SK-N-SH (cell line): ENCODE data around the gene ADGRE2. TPM values are rescaled to one million over a fixed set of nuclear protein-coding genes. Genes with fewer than 3 reads are reported as not detected.

Source experiments
- CTCF ChIA-PET: fragments of 300-600, 350-600 bp; formaldehyde crosslinking; extraction: SDS; loops from one replicate; lab custom pipeline; 2021; lab: Yijun Ruan, JAX
- POLR2A ChIA-PET: fragments of 350-600 bp; sonication (Branson Sonifier 250); formaldehyde crosslinking; extraction: SDS; loops from one replicate; lab custom pipeline; 2020; ENCODE audit warnings: antibody characterized with exemption, inconsistent platforms; lab: Yijun Ruan, JAX
- DNase-seq: peaks from one replicate; pipeline ENCODE4 v3.0.0; 2012
- H2AFZ ChIP-seq: fragments of 200-600 bp; sonication (generic); 2 replicates; pipeline ENCODE4 v1.8.1; 2016; ENCODE audit warnings: antibody characterized with exemption, mild to moderate bottlenecking, low read depth
- H3F3A ChIP-seq: fragments of 200-600 bp; sonication (generic); replicated peaks from 2 replicates; pipeline ENCODE3; 2016; ENCODE audit warnings: antibody characterized with exemption, mild to moderate bottlenecking; ENCODE audit not compliant: insufficient read depth
- H3K27ac ChIP-seq, 2 experiments: fragments of 200-500 bp in 1 of 2; fragments of 200-600 bp in 1 of 2; sonication (Bioruptor generic) in 1 of 2; sonication (generic), shearing (Covaris generic) in 1 of 2; 2 replicates each; pipeline versions ENCODE4 v1.5.1 to v1.6.1; 2014 to 2016; ENCODE audit warnings: low read depth in 2 of 2, inconsistent platforms in 1 of 2, low read length in 1 of 2, mild to moderate bottlenecking in 1 of 2, mixed read lengths in 1 of 2
- H3K27me3 ChIP-seq: fragments of 200-600 bp; sonication (generic), shearing (Covaris generic); 2 replicates; pipeline ENCODE4 v1.6.1; 2016; ENCODE audit warnings: mixed run types; ENCODE audit not compliant: insufficient read depth
- H3K36me3 ChIP-seq, 2 experiments: fragments of 200-500 bp in 1 of 2; fragments of 200-600 bp in 1 of 2; sonication (Bioruptor generic) in 1 of 2; sonication (generic) in 1 of 2; replicated peaks in 1 of 2; 2 replicates each; pipeline versions ENCODE3 to v1.5.1; 2014 to 2016; ENCODE audit warnings: low read length in 1 of 2, mild to moderate bottlenecking in 1 of 2; ENCODE audit not compliant: insufficient read depth in 2 of 2, control insufficient read depth in 1 of 2
- H3K4me1 ChIP-seq, 2 experiments: fragments of 200-500 bp in 1 of 2; fragments of 200-600 bp in 1 of 2; sonication (Bioruptor generic) in 1 of 2; sonication (generic), shearing (Covaris generic) in 1 of 2; 2 replicates each; pipeline versions ENCODE4 v1.5.1 to v1.6.1; 2014 to 2016; ENCODE audit warnings: low read depth in 1 of 2, low read length in 1 of 2, mixed run types in 1 of 2; ENCODE audit not compliant: insufficient read depth in 2 of 2, control insufficient read depth in 1 of 2
- H3K4me2 ChIP-seq: fragments of 200-600 bp; sonication (generic), shearing (Covaris generic); 2 replicates; pipeline ENCODE4 v1.6.1; 2017; ENCODE audit warnings: mixed run types
- H3K4me3 ChIP-seq, 2 experiments: fragments of 200-500 bp in 1 of 2; fragments of 200-600 bp in 1 of 2; sonication (Bioruptor generic) in 1 of 2; sonication (generic), shearing (Covaris generic) in 1 of 2; 2 replicates each; pipeline versions ENCODE4 v1.5.1 to v1.8.1; 2014 to 2016; ENCODE audit warnings: low read depth in 2 of 2, inconsistent platforms in 1 of 2, low read length in 1 of 2, mild to moderate bottlenecking in 1 of 2, mixed read lengths in 1 of 2, moderate library complexity in 1 of 2
- H3K79me2 ChIP-seq: fragments of 200-600 bp; sonication (generic); 2 replicates; pipeline ENCODE4 v1.8.1; 2017; ENCODE audit warnings: mild to moderate bottlenecking; ENCODE audit not compliant: insufficient read depth
- H3K9ac ChIP-seq: fragments of 200-600 bp; sonication (generic); 2 replicates; pipeline ENCODE4 v1.6.1; 2017; ENCODE audit warnings: mixed run types
- H3K9me2 ChIP-seq: fragments of 200-600 bp; sonication (generic); 2 replicates; pipeline ENCODE4 v1.6.1; 2017; ENCODE audit warnings: mixed run types
- H3K9me3 ChIP-seq: fragments of 200-600 bp; sonication (generic); 2 replicates; pipeline ENCODE4 v1.6.1; 2017; ENCODE audit warnings: mixed run types, mild to moderate bottlenecking, moderate library complexity
- H4K20me1 ChIP-seq: fragments of 200-600 bp; sonication (generic); 2 replicates; pipeline ENCODE4 v1.6.1; 2017; ENCODE audit warnings: mild to moderate bottlenecking, mixed run types; ENCODE audit not compliant: insufficient read depth
- CTCF ChIP-seq: fragments of 200-600 bp; sonication (generic); IDR thresholded peaks from 2 replicates; pipeline ENCODE4 v1.6.1; 2017; ENCODE audit warnings: antibody characterized with exemption, mild to moderate bottlenecking, moderate library complexity
- EZH2phosphoT487 ChIP-seq: fragments of 200-600 bp; sonication (generic); IDR thresholded peaks from 2 replicates; pipeline ENCODE4 v1.6.1; 2017; ENCODE audit warnings: low read depth, mixed run types, mild to moderate bottlenecking, antibody characterized with exemption, moderate library complexity, borderline replicate concordance
- IRF3 ChIP-seq: fragments of 150-350 bp; IDR thresholded peaks from 2 replicates; pipeline ENCODE4 v1.6.1; 2016; ENCODE audit warnings: mild to moderate bottlenecking, low read depth, low read length
- POLR2AphosphoS5 ChIP-seq: IDR thresholded peaks from 2 replicates; pipeline ENCODE4 v1.6.1; 2012; ENCODE audit warnings: low read depth, low read length
- RAD21 ChIP-seq: IDR thresholded peaks from 2 replicates; pipeline ENCODE4 v1.6.1; 2012; ENCODE audit warnings: mild to moderate bottlenecking, low read length
- REST ChIP-seq: IDR thresholded peaks from 2 replicates; pipeline ENCODE4 v1.6.1; 2012; ENCODE audit warnings: mild to moderate bottlenecking, low read depth, low read length, moderate library complexity
- SMC3 ChIP-seq: IDR thresholded peaks from 2 replicates; pipeline ENCODE4 v1.6.1; 2012; ENCODE audit warnings: low read depth, low read length, improper control_type of control experiment
- TAF1 ChIP-seq: IDR thresholded peaks from 2 replicates; pipeline ENCODE4 v1.6.1; 2012; ENCODE audit warnings: low read depth, mild to moderate bottlenecking, low read length, moderate library complexity, borderline replicate concordance
- YY1 ChIP-seq: IDR thresholded peaks from 2 replicates; pipeline ENCODE4 v1.4.0; 2012; ENCODE audit warnings: low read depth, mild to moderate bottlenecking
- WGBS: methylation state at CpG from one replicate; pipeline ENCODE4 v1.1.6; 2017; ENCODE audit warnings: low lambda C conversion rate; 5-methylcytosine and 5-hydroxymethylcytosine counted together
- polyA plus RNA-seq, 3 experiments: library from polyadenylated mRNA; depleted of rRNA; stranded (reverse); fragments of >200 nt; gene quantifications; 2 replicates each; pipeline ENCODE4 v1.2.3, GENCODE V29; 2012

Gene ADGRE2
- polyA plus RNA-seq, 1 of the 3 experiments (the other 2 are of a cell fraction), result 0.02 TPM

GRCh38 chr19:14686411-14686810 is 91.9 kb downstream of the ADGRE2 start:
- H3K79me2 ChIP-seq, result peaks cover 13% of the 10 kb centered on the region
- no peak overlapping the region for H3K4me3 ChIP-seq
- H3F3A ChIP-seq, result peaks cover 16% of the 10 kb centered on the region
- no peaks in the 10 kb centered on the region for H3K36me3 ChIP-seq
- H3K27ac ChIP-seq, result no peak overlapping the region
- TF ChIP-seq RAD21 (peak; percentile 44; the same call in 1 of the 2 replicates), IRF3 (no peak), TAF1 (no peak), POLR2AphosphoS5 (no peak), EZH2phosphoT487 (no peak), YY1 (no peak), CTCF (peak; percentile 57), REST (no peak), SMC3 (0 out of 2 replicates have a peak, but pooled peaks have one; percentile 30)
- TF ChIP-seq, all 33 proteins: peak for 3
- POLR2A ChIA-PET, result interaction anchor here (0.6 kb wide), 1 partner anchor 325 kb away, joined by 3 read pairs; no protein-coding TSS in a partner anchor
- no peaks in the 10 kb centered on the region for H3K9me3 ChIP-seq
- H3K9me2 ChIP-seq, result no peaks in the 10 kb centered on the region
- H3K4me1 ChIP-seq, result peaks cover 0 to 7% of the 10 kb centered on the region in 2 experiments; a peak in 3 of 4 replicates
- DNase-seq, result no peak
- no peak overlapping the region for H2AFZ ChIP-seq
- no peak overlapping the region for H3K4me2 ChIP-seq
- H3K27me3 ChIP-seq, result peaks cover 14% of the 10 kb centered on the region; the same call in 1 of the 2 replicates
- no peak overlapping the region for H3K9ac ChIP-seq
- WGBS, result 2% methylated on average over 3 of the region's 3 CpGs
- no peaks in the 10 kb centered on the region for H4K20me1 ChIP-seq
- CTCF ChIA-PET, result interaction anchor here (0.9 to 10.2 kb wide), 11 partner anchors 10 to 153 kb away, joined by 3 to 123 read pairs (median 4); partner anchors contain the start of genes ADGRE3 and NDUFB7
